HG03571 (cell line): ENCODE measurements around the gene A3GALT2.

Experiments
- ATAC-seq: cut with Tn5 transposase; IDR thresholded peaks from one replicate; pipeline ENCODE4 v1.9.1; 2021; ENCODE audit not compliant: unreplicated experiment

Gene A3GALT2

GRCh38 chr1:33273961-33274371, 46.9 kb downstream of the A3GALT2 start:
- no peak for ATAC-seq

- no peak for ATAC-seq
Observed at GRCh38 chr1:33273406-33273805, 47.5 kb downstream of the A3GALT2 start.

- ATAC-seq, result no peak
Observed at GRCh38 chr1:33272930-33273329, 48.0 kb downstream of the A3GALT2 start.

GRCh38 chr1:33272509-33272908, 48.4 kb downstream of the A3GALT2 start:
- ATAC-seq, result no peak

GRCh38 chr1:33271666-33272505, 49.0 kb downstream of the A3GALT2 start:
- ATAC-seq, result no peak

- ATAC-seq, result no peak
Observed at GRCh38 chr1:33270808-33271465, 50.0 kb downstream of the A3GALT2 start.

GRCh38 chr1:33270379-33270778, 50.5 kb downstream of the A3GALT2 start:
- ATAC-seq, result no peak

GRCh38 chr1:33269621-33270020, 51.3 kb downstream of the A3GALT2 start:
- ATAC-seq, result no peak

- no peak for ATAC-seq
Observed at GRCh38 chr1:33268927-33269610, 51.8 kb downstream of the A3GALT2 start.

- no peak for ATAC-seq
Observed at GRCh38 chr1:33268457-33268856, 52.4 kb downstream of the A3GALT2 start.

- ATAC-seq, result no peak
Observed at GRCh38 chr1:33267468-33268205, 53.3 kb downstream of the A3GALT2 start.

- no peak for ATAC-seq
Observed at GRCh38 chr1:33266766-33267165, 54.1 kb downstream of the A3GALT2 start.

GRCh38 chr1:33265780-33266605, 54.9 kb downstream of the A3GALT2 start:
- ATAC-seq, result no peak

- no peak for ATAC-seq
Observed at GRCh38 chr1:33263890-33264504, 56.9 kb downstream of the A3GALT2 start.

GRCh38 chr1:33261344-33261743, 59.6 kb downstream of the A3GALT2 start:
- no peak for ATAC-seq

- ATAC-seq, result no peak
Observed at GRCh38 chr1:33260439-33260838, 60.5 kb downstream of the A3GALT2 start.

- no peak for ATAC-seq
Observed at GRCh38 chr1:33259879-33260278, 61.0 kb downstream of the A3GALT2 start.

- ATAC-seq, result no peak
Observed at GRCh38 chr1:33258788-33259274, 62.1 kb downstream of the A3GALT2 start.
